Measurements from ENCODE around the gene PKD1L1. TPM values are rescaled to one million over a fixed set of nuclear protein-coding genes. Genes with fewer than 3 reads are reported as not detected.

PKD1L1 gene
- total RNA-seq, 1 experiment from 2014 or later = 0.17 TPM

DNA sequence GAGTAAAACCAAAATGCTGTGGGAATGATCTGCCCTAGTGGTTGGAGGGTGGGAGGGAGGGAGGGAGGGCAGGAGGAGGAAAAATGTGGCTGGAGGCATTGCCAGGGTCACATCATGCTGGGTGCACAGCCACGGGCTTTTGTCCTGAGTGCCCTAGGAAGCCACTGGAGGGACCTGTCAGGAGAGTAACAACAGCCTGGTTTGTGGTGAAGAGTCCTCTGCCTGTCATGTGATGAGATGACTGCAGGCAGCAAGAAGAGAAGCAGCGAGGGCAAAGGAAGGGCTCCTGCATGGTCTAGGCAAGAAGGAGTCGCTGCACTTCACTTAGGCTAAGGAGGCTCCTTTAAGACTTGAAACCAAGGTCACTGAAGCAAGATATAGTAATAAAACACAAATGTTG is 65.6 kb downstream of the PKD1L1 start:
- Histone ChIP-seq H3K56ac (ENCODE audit: insufficient read length, low read depth, low read length) (no peak overlapping the region), H3K79me2 (ENCODE audit: insufficient read depth, low read length) (no peaks in the 10 kb centered on the region), H3K9me3 (ENCODE audit: control insufficient read depth, low read depth, low read length) (no peaks in the 10 kb centered on the region), H2BK5ac (ENCODE audit: insufficient read length, low read length) (no peak overlapping the region), H3K27ac (ENCODE audit: insufficient read length, low read depth, low read length) (no peak overlapping the region), H2BK15ac (ENCODE audit: low read depth, low read length) (no peak overlapping the region), H3K4ac (ENCODE audit: low read depth, low read length) (no peak overlapping the region), H2BK12ac (ENCODE audit: insufficient read length, low read depth, low read length) (no peak overlapping the region), H3K23me2 (ENCODE audit: insufficient read length, low read depth, low read length, poor library complexity, severe bottlenecking) (no peaks in the 10 kb centered on the region), H3K14ac (ENCODE audit: insufficient read depth, low read length) (no peak overlapping the region), H4K5ac (ENCODE audit: insufficient read length, low read depth, low read length) (no peak overlapping the region), H4K8ac (replicated peaks; ENCODE audit: insufficient read length, low read depth, low read length) (no peak overlapping the region), H3K79me1 (ENCODE audit: insufficient read depth, low read depth, low read length, poor library complexity, severe bottlenecking) (no peaks in the 10 kb centered on the region), H4K20me1 (ENCODE audit: control insufficient read depth, insufficient read depth, insufficient read length) (no peaks in the 10 kb centered on the region), H3K18ac (ENCODE audit: insufficient read length, low read depth, low read length) (no peak overlapping the region), H3T11ph (ENCODE audit: low read length) (no peak overlapping the region), H3K4me1 (ENCODE audit: insufficient read depth, low read length) (no peaks in the 10 kb centered on the region), H3K4me2 (ENCODE audit: insufficient read depth, insufficient read length, low read length) (no peak overlapping the region), H4K91ac (ENCODE audit: insufficient read length, low read depth, low read length) (no peak overlapping the region), H2BK20ac (ENCODE audit: low read depth, low read length, poor library complexity, severe bottlenecking) (no peak overlapping the region), H3K27me3 (ENCODE audit: insufficient read depth, low read length) (no peaks in the 10 kb centered on the region), H3K9ac (ENCODE audit: extremely low read depth, insufficient read length, low read length) (no peak overlapping the region), H3K23ac (ENCODE audit: insufficient read length, low read depth, low read length) (no peak overlapping the region), H2AFZ (ENCODE audit: low read length) (no peak overlapping the region), H2BK120ac (ENCODE audit: low read depth, low read length, poor library complexity, severe bottlenecking) (no peak overlapping the region), H2AK5ac (ENCODE audit: insufficient read length, low read length) (no peak overlapping the region)
- TF ChIP-seq, protein P1, sequence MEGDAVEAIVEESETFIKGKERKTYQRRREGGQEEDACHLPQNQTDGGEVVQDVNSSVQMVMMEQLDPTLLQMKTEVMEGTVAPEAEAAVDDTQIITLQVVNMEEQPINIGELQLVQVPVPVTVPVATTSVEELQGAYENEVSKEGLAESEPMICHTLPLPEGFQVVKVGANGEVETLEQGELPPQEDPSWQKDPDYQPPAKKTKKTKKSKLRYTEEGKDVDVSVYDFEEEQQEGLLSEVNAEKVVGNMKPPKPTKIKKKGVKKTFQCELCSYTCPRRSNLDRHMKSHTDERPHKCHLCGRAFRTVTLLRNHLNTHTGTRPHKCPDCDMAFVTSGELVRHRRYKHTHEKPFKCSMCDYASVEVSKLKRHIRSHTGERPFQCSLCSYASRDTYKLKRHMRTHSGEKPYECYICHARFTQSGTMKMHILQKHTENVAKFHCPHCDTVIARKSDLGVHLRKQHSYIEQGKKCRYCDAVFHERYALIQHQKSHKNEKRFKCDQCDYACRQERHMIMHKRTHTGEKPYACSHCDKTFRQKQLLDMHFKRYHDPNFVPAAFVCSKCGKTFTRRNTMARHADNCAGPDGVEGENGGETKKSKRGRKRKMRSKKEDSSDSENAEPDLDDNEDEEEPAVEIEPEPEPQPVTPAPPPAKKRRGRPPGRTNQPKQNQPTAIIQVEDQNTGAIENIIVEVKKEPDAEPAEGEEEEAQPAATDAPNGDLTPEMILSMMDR (conservative IDR thresholded peaks at IDR 0.05) = no peak
- H3K27ac Mint-ChIP-seq = no peak overlapping the region
- peaks cover 6% of the 10 kb centered on the region for H3K27me3 Mint-ChIP-seq (ENCODE audit: low read depth)
- no peak overlapping the region for H3K4me3 Mint-ChIP-seq
- no CpG with 5 or more reads among the region's 3 CpGs for WGBS (ENCODE audit: extremely low coverage, insufficient read length, low lambda C conversion rate)
- DNase-seq = no peak
- H3K9me3 Mint-ChIP-seq = no peaks in the 10 kb centered on the region
- no peaks in the 10 kb centered on the region for H3K36me3 Mint-ChIP-seq (ENCODE audit: insufficient read depth in 1 of 3, low read depth in 3 of 3)
- H3K4me1 Mint-ChIP-seq = peaks cover 0 to 5% of the 10 kb centered on the region in 2 experiments; a peak in 1 of 4 replicates
